Cerebellar cortex (tissue), 1 donor: ENCODE results near the gene TESPA1.

Experiments used
- DNase-seq: peaks from one replicate; pipeline ENCODE4 v3.0.0-alpha.2; 2015; ENCODE audit warnings: low spot score

TESPA1 gene

GRCh38 chr12:54983536-54984101 is 943 bp downstream of the TESPA1 start:
- no peak for DNase-seq

DNA sequence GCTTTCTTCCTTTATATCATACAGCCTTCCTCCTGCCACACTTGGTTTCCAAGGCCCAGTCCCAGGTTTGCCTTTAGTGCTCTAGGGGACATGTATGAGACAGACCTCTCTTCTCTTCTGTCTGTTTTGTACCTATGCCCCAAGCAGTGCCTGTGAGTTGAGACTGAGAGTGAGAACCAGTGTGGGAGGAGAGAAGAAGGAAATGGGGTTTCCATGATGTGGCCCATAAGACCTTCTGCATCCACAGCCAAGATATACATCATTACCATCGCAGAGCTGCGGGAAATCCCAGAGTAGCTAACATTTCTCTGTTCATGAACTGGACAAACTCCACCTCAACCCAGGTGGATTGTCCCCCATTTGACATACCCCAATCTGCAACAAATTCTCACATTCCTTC is 2.8 kb downstream of the TESPA1 start:
- DNase-seq, result no peak

- DNase-seq, result no peak
Observed at GRCh38 chr12:54980341-54980740, 4.2 kb downstream of the TESPA1 start.

GRCh38 chr12:54977857-54978256 is 6.7 kb downstream of the TESPA1 start:
- DNase-seq, result no peak

DNA sequence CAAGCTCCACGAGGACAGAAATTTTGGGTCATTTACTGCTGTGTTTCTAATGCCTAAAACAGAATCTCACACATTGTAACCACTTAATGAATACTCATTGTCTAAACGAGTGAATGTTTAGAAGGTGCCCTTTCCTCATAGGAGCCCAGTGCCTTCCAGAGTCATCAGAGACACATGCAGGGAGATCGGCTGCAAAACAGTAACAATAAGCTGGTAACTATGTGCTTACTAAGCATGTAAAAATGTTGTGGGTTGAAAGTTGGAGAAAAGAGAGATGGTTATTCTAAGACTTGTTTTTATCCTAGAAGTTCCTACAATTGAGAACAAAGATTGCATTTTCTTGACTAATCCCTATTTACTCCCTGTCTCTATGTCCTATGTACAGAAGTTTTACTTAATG is 7.4 kb downstream of the TESPA1 start:
- no peak for DNase-seq

DNA sequence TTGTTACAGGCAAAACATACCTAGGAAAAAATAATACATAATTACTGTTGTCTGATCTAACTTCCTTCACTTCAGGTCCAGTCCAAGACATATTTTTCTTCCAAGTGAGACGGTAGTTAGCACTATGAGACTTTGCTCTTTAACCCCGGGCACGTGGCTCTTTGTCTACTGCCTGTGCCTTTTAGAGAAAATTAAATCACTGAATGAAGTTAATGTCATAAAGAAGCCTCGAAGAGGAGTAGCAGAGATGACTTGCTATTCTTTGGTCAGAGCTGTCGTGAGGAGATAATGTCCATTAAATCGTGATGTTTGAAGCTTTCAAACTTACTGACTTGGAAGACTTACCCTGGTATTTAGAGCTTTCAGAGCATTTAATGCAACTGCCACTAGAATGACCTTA is 8.7 kb downstream of the TESPA1 start:
- no peak for DNase-seq

DNA sequence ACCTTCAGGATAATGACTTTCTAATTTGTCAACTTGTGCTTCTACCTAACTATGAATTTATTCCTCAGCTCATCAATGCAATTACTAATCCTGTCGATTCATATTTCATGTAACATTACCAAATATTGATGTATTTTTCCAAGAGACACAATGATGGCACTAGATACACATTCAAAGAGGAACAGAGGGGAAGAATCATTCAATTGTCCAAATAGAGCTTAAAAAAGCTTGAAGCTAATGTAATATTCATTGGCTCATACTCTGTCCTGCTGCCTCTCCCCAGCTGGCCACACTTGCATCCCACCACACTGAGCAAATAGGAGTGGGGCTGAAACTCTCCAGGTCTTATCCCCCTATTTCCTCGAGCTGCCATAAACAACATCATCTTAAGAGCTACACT is 9.3 kb downstream of the TESPA1 start:
- DNase-seq, result no peak

GRCh38 chr12:54974279-54974678 is 10.3 kb downstream of the TESPA1 start:
- no peak for DNase-seq

- no peak for DNase-seq
Observed at GRCh38 chr12:54973556-54973955, 11.0 kb downstream of the TESPA1 start.

GRCh38 chr12:54970741-54971140 is 13.8 kb downstream of the TESPA1 start:
- no peak for DNase-seq

DNA sequence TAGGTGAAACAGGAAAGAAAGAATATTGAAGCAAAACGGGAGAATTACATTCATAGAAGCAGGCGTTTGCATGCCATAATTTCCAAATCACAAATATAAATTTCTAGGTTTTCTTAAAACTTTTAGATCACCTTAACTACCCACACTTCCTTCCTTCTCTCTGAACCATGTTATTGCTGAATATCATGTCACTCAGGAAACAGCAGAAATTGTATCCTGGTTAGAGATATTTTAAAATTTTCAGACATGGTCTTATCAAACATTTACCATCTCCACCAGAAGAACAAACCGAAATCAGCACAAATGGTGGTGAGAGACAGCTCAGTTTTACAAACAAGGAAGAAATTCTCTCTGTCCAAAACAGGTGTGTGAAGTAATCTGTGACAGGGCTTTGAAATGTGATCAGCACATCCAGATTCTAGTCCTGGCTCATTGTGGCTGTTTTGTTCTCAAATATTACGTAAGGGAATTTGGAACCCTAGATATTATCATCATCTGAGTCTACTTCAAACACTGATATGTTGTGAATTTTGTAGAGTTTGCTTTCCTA is 16.3 kb downstream of the TESPA1 start:
- DNase-seq, result no peak

DNA sequence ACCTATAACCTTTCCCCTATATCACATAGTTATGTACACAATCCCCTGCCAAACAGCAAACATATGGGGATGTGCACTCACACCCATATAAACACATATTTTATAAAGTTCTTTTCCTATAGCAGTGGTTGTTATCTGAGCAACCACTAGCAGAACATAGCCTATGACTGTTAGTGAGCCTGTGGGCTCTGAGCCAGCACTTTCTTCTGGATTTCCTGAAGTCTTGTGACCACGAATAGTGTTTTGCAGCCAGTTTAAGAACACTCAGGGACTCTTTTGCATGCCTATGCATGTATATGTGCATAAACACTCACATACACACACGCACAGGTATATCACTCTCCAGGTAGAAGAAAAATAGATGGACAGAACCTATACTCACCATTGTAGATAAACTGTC is 17.1 kb downstream of the TESPA1 start:
- DNase-seq, result no peak

DNA sequence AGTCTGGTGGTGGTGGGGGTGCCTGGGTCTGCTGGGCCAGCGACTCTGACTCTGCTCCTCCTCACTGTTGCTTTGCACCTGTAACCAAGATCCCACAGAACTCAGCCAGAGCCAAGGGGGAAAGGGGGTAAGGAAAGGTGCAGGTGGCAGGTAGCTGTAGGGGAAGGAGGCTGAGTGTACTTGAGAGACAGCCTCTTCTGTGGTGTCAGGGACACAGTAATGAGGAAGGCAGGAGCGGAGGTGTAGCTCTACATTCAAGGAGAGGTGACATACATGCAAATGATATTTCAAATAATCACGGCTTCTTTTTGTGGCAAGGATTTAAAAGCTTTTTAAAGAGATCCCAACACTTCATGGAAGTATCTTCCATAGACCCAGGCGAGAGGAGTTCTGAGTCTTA is 23.4 kb downstream of the TESPA1 start:
- DNase-seq, result no peak

GRCh38 chr12:54959291-54960018 is 25.1 kb downstream of the TESPA1 start:
- no peak for DNase-seq

DNA sequence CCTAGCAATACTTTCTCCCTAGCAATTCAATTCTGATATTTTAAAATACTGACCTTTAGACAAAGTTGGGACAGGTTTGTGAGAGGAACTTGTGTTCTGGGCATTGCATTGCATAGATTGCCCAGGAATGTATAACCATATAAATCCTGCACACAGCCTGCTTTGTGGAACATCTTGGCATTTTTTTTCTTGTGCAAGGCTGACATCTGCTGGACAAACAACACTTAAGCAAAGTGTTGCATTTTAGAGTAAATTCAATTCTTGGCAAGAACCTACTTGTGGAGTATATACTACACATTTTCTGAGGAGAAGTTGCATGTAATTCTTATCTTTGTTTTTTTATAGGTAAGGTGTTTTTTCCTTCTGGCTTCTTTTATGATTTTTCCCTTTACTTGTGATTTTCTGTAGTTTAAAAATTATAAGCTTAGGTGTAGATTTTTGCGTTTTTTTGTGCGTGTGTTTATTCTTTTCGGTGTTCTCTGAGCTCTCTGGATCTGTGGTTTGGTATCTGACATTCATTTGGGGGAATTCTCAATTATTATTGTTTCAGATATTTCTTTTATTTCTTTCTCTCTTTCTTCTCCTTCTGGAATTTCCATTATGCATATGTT is 26.4 kb downstream of the TESPA1 start:
- peak; percentile 78 for DNase-seq

DNA sequence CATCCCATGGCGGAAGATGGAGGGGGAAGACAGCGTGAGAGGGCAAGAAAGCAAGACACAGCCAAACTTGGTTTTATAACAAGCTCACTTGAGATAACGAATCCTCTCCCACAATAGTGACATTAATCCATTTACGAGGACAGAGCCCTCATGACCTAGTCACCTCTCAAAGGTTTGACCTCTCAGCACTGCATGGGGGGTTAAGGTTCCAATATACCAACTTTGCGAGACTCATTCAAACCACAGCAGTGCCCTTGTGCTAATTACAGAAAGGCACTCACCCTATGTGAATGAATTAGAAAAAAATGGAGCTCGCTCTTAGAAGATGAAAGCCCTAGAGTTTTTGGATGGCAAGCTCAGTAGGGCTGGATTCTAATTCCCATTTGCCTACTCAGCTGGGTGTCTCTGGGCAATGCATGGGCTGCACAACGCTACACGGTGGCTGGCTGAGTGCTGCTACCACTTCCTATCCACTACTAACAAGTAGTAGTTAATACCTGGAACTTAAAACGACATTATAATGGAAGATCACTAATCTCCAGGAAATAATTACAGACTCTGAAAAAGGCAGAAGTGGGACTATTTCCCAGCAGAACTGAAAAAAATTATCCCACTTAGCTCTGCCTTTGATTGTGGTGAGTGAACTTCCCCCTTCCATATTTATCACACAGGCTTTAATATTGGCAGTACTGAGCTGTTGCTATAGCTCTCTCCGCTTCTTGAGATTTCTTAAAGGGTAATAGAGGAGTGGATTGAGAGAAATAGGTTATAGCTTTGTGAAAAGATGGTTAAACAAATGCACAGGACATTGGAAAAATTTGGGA is 27.5 kb downstream of the TESPA1 start:
- no peak for DNase-seq

- no peak for DNase-seq
Observed at GRCh38 chr12:54956322-54956721, 28.2 kb downstream of the TESPA1 start.

DNA sequence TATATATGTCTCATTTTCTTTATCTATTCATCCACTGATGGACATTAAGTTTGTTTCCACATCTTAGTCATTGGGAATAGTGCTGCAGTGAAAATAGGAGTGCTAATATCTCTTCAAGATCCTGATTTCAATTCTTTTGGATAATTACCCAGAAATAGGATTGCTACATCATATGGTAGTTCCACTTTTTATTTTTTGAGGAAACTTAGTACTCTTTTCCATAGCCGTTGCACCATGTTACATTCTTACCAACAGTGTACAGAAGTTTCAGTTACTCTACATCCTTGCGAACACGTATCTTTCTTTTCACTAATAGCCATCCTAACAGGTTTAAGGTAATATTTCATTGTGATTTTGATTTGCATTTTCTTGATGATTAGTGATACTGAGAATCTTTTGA is 29.8 kb downstream of the TESPA1 start:
- DNase-seq, result no peak

GRCh38 chr12:54954228-54954627 is 30.3 kb downstream of the TESPA1 start:
- no peak for DNase-seq

DNA sequence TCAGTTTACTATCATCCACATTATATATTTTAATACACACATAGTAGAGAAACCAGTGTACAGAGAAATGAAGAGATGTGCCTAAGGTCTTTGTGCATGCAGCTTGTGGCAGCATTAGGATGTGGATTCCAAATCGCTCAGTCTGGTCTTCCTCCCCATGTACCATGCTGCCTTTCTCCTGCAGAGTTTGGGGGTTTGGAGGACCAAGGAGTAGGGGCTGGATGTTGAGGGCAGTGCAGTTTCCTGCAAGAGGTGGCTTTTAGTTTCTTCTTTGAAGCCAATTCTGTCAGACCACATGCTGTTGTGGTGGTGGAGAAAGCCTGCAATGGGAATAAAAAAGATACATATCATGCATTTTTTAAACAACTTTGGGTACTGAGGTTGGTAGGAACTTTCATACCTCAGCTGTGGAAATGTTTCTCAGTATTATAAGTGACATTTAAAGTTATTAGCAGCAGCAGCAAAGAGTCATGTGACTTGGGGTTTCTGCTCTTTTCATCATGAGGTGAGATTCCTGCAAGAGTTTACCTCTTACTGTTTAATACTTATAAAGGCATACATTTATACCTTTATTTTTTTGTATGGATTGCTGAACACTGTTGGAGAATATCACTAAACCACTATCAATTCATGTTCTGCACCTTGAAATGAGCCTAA is 34.4 kb downstream of the TESPA1 start:
- DNase-seq, result no peak

DNA sequence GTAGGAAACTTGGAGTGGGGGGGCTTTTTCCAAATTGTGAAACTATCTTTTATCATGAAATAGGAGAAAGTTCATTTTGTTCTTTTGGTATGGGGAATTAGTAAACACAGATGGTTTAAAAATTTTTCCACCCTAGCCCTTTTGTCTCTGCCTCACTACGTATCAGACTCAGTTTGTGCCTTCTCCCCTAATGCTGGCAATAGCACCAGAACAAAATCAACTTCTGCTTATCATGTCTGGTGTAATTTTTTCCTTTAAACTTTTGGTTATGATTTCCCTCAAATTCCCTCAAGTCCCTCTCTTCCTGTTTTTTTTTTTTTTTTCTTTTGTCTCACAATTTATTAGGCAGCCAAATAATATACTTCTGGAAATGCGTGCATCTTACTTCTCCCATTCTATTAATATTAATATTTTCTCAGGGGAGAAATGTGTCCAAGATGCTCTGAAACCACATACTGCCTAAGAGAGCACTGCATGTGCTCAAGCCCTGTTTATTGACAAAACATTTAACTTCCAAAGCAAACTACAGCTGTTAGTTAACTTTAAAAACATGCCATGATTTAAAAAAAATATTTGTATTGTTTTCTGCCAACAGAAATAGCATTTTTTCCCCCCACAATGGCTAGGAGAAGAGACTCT is 35.4 kb downstream of the TESPA1 start:
- DNase-seq, result no peak
